Fibroblast of lung (primary cell): ENCODE measurements around the gene NPTX1. TPM values are rescaled to one million over a fixed set of nuclear protein-coding genes. Genes with fewer than 3 reads are reported as not detected.

Source experiments
- DNase-seq, 2 donors: peaks; one replicate each; pipeline versions ENCODE4 v3.0.0 to v3.0.0-alpha.2; 2010; ENCODE audit warnings: low read depth in 2 of 2
- H2AFZ ChIP-seq: 2 replicates; pipeline ENCODE4 v1.5.1; 2012; ENCODE audit warnings: low read length, control low read depth, inconsistent platforms
- H3K27ac ChIP-seq: 2 replicates; pipeline ENCODE4 v1.5.1; 2011; ENCODE audit warnings: low read length, control low read depth; ENCODE audit not compliant: insufficient read depth
- H3K27me3 ChIP-seq: 2 replicates; pipeline ENCODE4 v1.5.1; 2011; ENCODE audit warnings: mild to moderate bottlenecking, low read length; ENCODE audit not compliant: control insufficient read depth, insufficient read depth
- H3K36me3 ChIP-seq: 2 replicates; pipeline ENCODE4 v1.5.1; 2011; ENCODE audit warnings: low read length; ENCODE audit not compliant: control insufficient read depth, insufficient read depth
- H3K4me1 ChIP-seq: 2 replicates; pipeline ENCODE4 v1.5.1; 2011; ENCODE audit warnings: low read length; ENCODE audit not compliant: control insufficient read depth, insufficient read depth; ENCODE audit errors: extremely low read depth
- H3K4me2 ChIP-seq: 2 replicates; pipeline ENCODE4 v1.5.1; 2011; ENCODE audit warnings: low read length, control low read depth; ENCODE audit not compliant: insufficient read depth; ENCODE audit errors: extremely low read depth
- H3K4me3 ChIP-seq, 4 experiments: fragments of 200-600 bp in 1 of 4; sonication (generic) in 1 of 4; replicated peaks in 1 of 4; 2 replicates each; pipeline ENCODE4 v1.5.1; 2011 to 2016; ENCODE audit warnings: low read length in 4 of 4, low read depth in 3 of 4, mild to moderate bottlenecking in 3 of 4, control low read depth in 2 of 4, inconsistent platforms in 1 of 4, mixed read lengths in 1 of 4; ENCODE audit not compliant: insufficient read depth in 1 of 4; ENCODE audit errors: control extremely low read depth in 1 of 4
- H3K79me2 ChIP-seq: 2 replicates; pipeline ENCODE4 v1.5.1; 2012; ENCODE audit warnings: mild to moderate bottlenecking, low read length, inconsistent platforms; ENCODE audit not compliant: control insufficient read depth, insufficient read depth
- H3K9ac ChIP-seq: 2 replicates; pipeline ENCODE4 v1.5.1; 2011; ENCODE audit warnings: mild to moderate bottlenecking, low read length, control low read depth; ENCODE audit not compliant: insufficient read depth
- H3K9me3 ChIP-seq: 2 replicates; pipeline ENCODE4 v1.5.1; 2012; ENCODE audit warnings: low read depth, low read length; ENCODE audit not compliant: control insufficient read depth, insufficient read depth
- H4K20me1 ChIP-seq: 2 replicates; pipeline ENCODE4 v1.5.1; 2011; ENCODE audit warnings: low read length; ENCODE audit not compliant: control insufficient read depth, insufficient read depth; ENCODE audit errors: extremely low read depth
- EZH2 ChIP-seq: IDR thresholded peaks from 2 replicates; pipeline ENCODE4 v1.5.1; 2012; ENCODE audit warnings: low read length, control low read depth, mild to moderate bottlenecking; ENCODE audit errors: missing control alignments
- polyA plus RNA-seq, 2 donors: library from polyadenylated mRNA; depleted of rRNA in 1 of 2; stranded (reverse) in 1 of 2; unstranded in 1 of 2; fragments of >200 nt; gene quantifications; 2 replicates each; pipeline ENCODE4 v1.2.1, GENCODE V29; 2011 to 2012; ENCODE audit warnings: missing spikeins in 1 of 2
- total RNA-seq: library from RNA; depleted of rRNA; stranded (reverse); fragments of >200 nt; gene quantifications from 2 replicates; pipeline ENCODE4 v1.2.1, GENCODE V29; 2014
- TF ChIP-seq, protein P1 (sequence below), 2 donors: IDR thresholded peaks in 1 of 2; conservative IDR thresholded peaks in 1 of 2; 1 replicate in 1 of 2; 2 replicates in 1 of 2; pipeline ENCODE4 v1.5.1; 2011 to 2012; ENCODE audit warnings: low read length in 2 of 2, control low read depth in 1 of 2, inconsistent platforms in 1 of 2, low read depth in 1 of 2, mild to moderate bottlenecking in 1 of 2

The NPTX1 gene
- total and polyA plus RNA-seq, 2 donors (not counting 1 experiment from before 2014, with no cell fraction given) = 14.9 to 31.2 TPM

DNA sequence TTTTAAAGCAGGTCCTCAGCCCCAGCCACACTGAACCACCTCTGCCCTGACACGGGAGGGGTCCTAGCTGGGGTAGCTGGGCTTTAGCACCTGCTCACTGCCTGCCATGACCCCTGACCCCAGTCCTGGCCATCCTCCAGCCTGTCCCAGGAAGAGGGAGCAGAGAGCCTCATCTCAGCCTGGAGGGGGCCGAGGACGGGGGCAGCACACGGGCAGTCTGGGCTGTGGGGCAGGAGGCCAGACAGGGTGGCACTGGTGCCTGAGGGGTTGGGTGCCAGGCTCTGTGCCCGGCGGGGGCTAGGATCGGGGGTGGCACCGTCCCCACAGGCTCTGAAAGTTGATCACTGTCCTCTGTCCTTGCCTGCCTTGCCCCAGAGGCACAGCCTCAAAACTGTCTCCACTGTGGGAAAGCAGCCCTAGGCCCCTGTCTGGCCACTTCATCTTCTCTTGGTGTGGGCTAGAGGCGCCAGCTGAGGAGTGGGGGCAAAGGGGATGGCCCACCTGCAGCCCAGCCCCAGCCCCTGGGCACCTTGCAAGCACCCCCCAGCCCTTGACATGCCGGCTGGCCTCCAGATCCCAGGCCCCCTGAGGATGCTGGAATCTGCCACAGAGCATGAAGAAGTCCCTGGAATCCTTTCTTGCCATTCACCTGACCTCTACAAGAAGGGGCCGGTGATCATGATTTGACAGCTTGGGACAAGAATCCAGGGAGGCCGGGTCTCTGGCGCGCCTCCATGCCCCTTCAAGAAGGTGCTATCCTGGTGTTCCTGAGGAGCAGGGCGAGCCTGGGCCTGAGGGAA lies 45.8 kb downstream of the NPTX1 start:
- TF ChIP-seq, protein P1, sequence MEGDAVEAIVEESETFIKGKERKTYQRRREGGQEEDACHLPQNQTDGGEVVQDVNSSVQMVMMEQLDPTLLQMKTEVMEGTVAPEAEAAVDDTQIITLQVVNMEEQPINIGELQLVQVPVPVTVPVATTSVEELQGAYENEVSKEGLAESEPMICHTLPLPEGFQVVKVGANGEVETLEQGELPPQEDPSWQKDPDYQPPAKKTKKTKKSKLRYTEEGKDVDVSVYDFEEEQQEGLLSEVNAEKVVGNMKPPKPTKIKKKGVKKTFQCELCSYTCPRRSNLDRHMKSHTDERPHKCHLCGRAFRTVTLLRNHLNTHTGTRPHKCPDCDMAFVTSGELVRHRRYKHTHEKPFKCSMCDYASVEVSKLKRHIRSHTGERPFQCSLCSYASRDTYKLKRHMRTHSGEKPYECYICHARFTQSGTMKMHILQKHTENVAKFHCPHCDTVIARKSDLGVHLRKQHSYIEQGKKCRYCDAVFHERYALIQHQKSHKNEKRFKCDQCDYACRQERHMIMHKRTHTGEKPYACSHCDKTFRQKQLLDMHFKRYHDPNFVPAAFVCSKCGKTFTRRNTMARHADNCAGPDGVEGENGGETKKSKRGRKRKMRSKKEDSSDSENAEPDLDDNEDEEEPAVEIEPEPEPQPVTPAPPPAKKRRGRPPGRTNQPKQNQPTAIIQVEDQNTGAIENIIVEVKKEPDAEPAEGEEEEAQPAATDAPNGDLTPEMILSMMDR (conservative IDR thresholded peaks at IDR 0.05 in 1 of 2, IDR thresholded peaks at IDR 0.05 in 1 of 2; ENCODE audit: low read depth in 1 of 2, low read length in 2 of 2) = no peak
- TF ChIP-seq EZH2 = no peak
- Histone ChIP-seq H4K20me1 (no peaks in the 10 kb centered on the region), H3K79me2 (no peaks in the 10 kb centered on the region), H3K27me3 (no peaks in the 10 kb centered on the region), H3K9me3 (no peaks in the 10 kb centered on the region), H3K4me3 (no peak overlapping the region), H2AFZ (no peak overlapping the region), H3K4me2 (no peak overlapping the region), H3K36me3 (no peaks in the 10 kb centered on the region), H3K9ac (no peak overlapping the region), H3K4me1 (no peaks in the 10 kb centered on the region), H3K27ac (no peak overlapping the region)
- no peak for DNase-seq

DNA sequence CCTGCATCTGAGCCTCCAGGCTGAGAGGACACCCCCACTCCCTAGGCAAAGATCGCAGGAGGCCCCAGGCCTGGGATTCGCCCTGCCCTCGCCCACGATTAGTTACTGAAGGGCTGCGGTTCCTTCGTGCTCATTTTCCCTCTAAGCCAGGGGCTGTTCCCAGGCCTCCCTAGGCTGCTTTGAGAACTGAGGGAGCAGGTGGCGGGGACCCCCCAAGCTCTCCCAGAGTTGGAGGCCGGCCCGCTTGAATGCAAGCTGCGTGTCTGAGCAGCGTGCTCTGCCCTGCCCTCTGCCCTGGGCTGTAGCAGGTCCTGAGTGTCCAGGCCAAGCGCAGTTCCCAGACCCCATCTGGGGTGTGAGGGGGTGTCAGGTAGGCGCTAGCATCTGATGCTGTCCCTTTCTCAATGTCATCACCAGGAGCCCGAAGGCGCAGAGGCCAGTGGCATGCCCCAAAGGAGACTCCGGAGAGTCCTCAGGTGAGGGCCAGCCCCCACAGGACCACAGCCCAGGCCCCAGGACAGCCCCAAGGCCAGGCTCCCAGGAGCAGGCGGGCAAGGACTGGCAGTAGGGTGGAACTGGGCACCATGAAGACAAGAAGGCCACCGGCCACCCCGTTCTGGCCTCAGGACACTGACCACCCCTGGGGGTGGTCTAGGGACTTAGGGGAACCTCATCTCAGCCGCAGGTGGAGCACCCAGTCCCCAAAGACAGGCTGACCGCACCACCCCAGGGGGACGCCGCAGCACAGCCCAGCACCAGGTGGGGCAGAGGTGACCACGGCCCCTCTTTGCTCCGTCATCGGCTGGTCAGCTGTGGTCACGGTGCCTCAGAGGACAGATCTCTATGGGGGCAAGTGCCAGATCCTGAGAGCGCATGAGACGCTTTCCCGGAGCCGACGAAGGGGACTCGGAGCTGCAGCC lies 46.8 kb downstream of the NPTX1 start:
- Histone ChIP-seq H3K4me2 (no peak overlapping the region), H3K27ac (no peak overlapping the region), H4K20me1 (no peaks in the 10 kb centered on the region), H3K9ac (no peak overlapping the region), H3K4me3 (no peak overlapping the region), H3K79me2 (no peaks in the 10 kb centered on the region), H3K4me1 (no peaks in the 10 kb centered on the region), H3K9me3 (no peaks in the 10 kb centered on the region), H2AFZ (no peak overlapping the region), H3K36me3 (no peaks in the 10 kb centered on the region), H3K27me3 (no peaks in the 10 kb centered on the region)
- no peak for DNase-seq
- TF ChIP-seq, protein P1 (conservative IDR thresholded peaks at IDR 0.05 in 1 of 2, IDR thresholded peaks at IDR 0.05 in 1 of 2; ENCODE audit: low read depth in 1 of 2, low read length in 2 of 2) = no peak
- no peak for TF ChIP-seq EZH2

DNA sequence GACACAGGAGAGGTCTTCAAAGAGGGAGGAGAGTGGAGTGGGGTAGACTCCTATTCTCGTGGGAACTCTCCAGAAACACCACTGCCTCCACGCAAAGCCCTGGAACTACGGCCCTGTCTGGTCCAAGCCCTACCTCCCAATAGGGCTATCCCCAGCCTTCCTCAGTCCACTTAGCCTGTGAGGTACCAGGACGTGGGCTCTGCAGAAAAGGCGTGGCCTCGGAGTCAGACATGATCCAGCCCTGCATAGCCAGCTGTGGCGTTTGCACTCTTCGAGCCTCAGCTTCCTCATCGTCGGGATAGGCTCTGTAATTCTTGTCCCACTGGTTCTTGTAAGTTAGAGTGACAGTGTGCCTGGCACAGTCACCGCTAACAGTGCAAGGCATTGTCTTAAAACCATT lies 47.6 kb downstream of the NPTX1 start:
- TF ChIP-seq, protein P1 (conservative IDR thresholded peaks at IDR 0.05 in 1 of 2, IDR thresholded peaks at IDR 0.05 in 1 of 2; ENCODE audit: low read depth in 1 of 2, low read length in 2 of 2) = no peak
- no peak for TF ChIP-seq EZH2
- Histone ChIP-seq H3K36me3 (no peaks in the 10 kb centered on the region), H3K4me1 (no peaks in the 10 kb centered on the region), H3K9ac (no peak overlapping the region), H3K4me2 (no peak overlapping the region), H3K4me3 (no peak overlapping the region), H4K20me1 (no peaks in the 10 kb centered on the region), H3K27me3 (no peaks in the 10 kb centered on the region), H3K27ac (no peak overlapping the region), H3K79me2 (no peaks in the 10 kb centered on the region), H2AFZ (no peak overlapping the region), H3K9me3 (no peaks in the 10 kb centered on the region)
- DNase-seq = no peak
